Cardiac muscle cell (in vitro differentiated cells and primary cell): Measurements from ENCODE around the gene ITGAD. TPM values are rescaled to one million over a fixed set of nuclear protein-coding genes. Genes with fewer than 3 reads are reported as not detected.

ENCODE experiments used
- DNase-seq, 2 donors: peaks; one replicate each; pipeline versions ENCODE4 v3.0.0 to v3.0.0-alpha.2; 2010 to 2017; ENCODE audit warnings: low read depth in 1 of 2, low spot score in 1 of 2
- H3K27ac ChIP-seq: fragments of 200-600 bp; sonication (generic); 2 replicates; pipeline ENCODE4 v1.5.1; 2016
- H3K27me3 ChIP-seq: fragments of 200-600 bp; sonication (generic); 2 replicates; pipeline ENCODE4 v1.6.0; 2016; ENCODE audit warnings: control low read depth
- H3K36me3 ChIP-seq: fragments of 200-600 bp; sonication (generic); 2 replicates; pipeline ENCODE4 v1.5.1; 2016; ENCODE audit warnings: control low read depth
- H3K4me1 ChIP-seq: fragments of 200-600 bp; sonication (generic); 2 replicates; pipeline ENCODE4 v1.8.1; 2017; ENCODE audit warnings: low read depth, mild to moderate bottlenecking, mixed run types
- H3K4me3 ChIP-seq: fragments of 200-600 bp; sonication (generic); 2 replicates; pipeline ENCODE4 v1.5.1; 2016; ENCODE audit warnings: mild to moderate bottlenecking
- H3K9me3 ChIP-seq: fragments of 200-600 bp; sonication (generic); 2 replicates; pipeline ENCODE4 v1.5.1; 2017; ENCODE audit warnings: low read depth, mild to moderate bottlenecking, control low read depth
- CTCF ChIP-seq: IDR thresholded peaks from 2 replicates; pipeline ENCODE4 v1.5.1; 2012; ENCODE audit warnings: low read depth, mild to moderate bottlenecking, low read length
- polyA plus RNA-seq: library from polyadenylated mRNA; unstranded; fragments of >200 nt; fragmentation: Nextera tagmentation; extraction: Ambion mirVana; gene quantifications from 2 replicates; pipeline ENCODE4 v1.2.1, GENCODE V29; 2016
- total RNA-seq: library from RNA; depleted of rRNA; stranded (reverse); fragments of >200 nt; gene quantifications from 2 replicates; pipeline ENCODE4 v1.2.3, GENCODE V29; 2016

Gene ITGAD
- total and polyA plus RNA-seq, 2 experiments from 2014 or later: not detected

DNA sequence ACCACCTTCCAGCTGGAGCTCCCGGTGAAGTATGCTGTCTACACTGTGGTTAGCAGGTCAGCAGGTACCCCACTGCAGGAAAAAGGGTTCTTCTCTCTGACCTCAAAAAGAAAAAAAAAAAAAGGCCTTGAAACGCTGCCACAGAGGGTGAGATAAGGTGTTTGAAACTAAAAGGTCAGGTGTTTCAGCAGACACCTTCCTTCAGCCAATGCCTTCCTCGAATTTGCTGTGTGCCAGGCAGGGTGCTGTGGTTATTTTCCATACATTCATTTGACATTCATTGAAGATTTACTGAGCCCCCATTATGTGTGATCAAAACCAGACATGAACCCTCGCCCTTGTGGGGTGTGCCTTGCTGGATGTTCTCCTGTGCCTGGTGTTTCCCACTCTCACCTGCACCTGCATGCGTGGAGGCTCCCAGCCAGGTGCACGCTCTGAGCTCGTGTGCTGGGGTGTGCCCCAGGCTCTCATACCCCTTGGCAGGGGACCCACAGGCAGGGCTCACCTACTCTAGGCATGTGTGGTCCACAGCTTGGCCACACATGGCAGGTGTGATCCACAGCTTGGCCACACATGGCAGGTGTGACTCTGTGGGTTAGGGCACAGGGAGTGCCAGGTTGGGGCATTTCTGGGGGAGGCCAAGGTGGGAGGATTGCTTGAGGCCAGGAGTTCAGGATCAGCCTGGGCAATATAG, 15.8 kb upstream of the ITGAD start:
- no peak for TF ChIP-seq CTCF

GRCh38 chr16:31380201-31380600, 12.9 kb upstream of the ITGAD start:
- H3K27ac ChIP-seq: no peak overlapping the region

More for the DNA sequence above, 15.8 kb upstream of the ITGAD start:
- Histone ChIP-seq H3K4me3 (no peak overlapping the region), H3K4me1 (no peaks in the 10 kb centered on the region), H3K9me3 (no peaks in the 10 kb centered on the region), H3K36me3 (no peaks in the 10 kb centered on the region), H3K27ac (no peak overlapping the region), H3K27me3 (peaks cover 5% of the 10 kb centered on the region)
- DNase-seq: no peak

DNA sequence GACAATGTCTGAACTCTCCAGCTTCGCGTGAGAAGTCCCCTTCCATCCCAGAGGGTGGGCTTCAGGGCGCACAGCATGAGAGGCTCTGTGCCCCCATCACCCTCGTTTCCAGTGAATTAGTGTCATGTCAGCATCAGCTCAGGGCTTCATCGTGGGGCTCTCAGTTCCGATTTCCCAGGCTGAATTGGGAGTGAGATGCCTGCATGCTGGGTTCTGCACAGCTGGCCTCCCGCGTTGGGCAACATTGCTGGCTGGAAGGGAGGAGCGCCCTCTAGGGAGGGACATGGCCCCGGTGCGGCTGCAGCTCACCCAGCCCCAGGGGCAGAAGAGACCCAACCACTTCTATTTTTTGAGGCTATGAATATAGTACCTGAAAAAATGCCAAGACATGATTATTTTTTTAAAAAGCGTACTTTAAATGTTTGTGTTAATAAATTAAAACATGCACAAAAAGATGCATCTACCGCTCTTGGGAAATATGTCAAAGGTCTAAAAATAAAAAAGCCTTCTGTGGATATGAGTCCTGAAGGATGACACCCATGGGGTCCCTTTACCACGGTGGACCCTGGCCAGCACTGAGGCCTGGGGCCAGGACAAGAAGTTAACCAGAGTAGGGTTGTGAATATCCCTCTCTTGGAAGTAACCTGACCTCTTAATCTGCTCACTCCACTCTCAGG, 10.5 kb upstream of the ITGAD start:
- H3K27ac ChIP-seq: no peak overlapping the region
- H3K36me3 ChIP-seq: no peaks in the 10 kb centered on the region
- no peak overlapping the region for H3K4me3 ChIP-seq
- no peaks in the 10 kb centered on the region for H3K4me1 ChIP-seq
- no peaks in the 10 kb centered on the region for H3K9me3 ChIP-seq
- TF ChIP-seq CTCF: peak; percentile 89
- no peaks in the 10 kb centered on the region for H3K27me3 ChIP-seq
- peak; percentile 79 to 81 for DNase-seq

More at GRCh38 chr16:31380201-31380600, 12.9 kb upstream of the ITGAD start:
- H3K4me3 ChIP-seq: no peak overlapping the region
- no peaks in the 10 kb centered on the region for H3K9me3 ChIP-seq
- no peak for DNase-seq
- peaks cover 5% of the 10 kb centered on the region for H3K27me3 ChIP-seq
- no peaks in the 10 kb centered on the region for H3K4me1 ChIP-seq
- no peaks in the 10 kb centered on the region for H3K36me3 ChIP-seq
- no peak for TF ChIP-seq CTCF

DNA sequence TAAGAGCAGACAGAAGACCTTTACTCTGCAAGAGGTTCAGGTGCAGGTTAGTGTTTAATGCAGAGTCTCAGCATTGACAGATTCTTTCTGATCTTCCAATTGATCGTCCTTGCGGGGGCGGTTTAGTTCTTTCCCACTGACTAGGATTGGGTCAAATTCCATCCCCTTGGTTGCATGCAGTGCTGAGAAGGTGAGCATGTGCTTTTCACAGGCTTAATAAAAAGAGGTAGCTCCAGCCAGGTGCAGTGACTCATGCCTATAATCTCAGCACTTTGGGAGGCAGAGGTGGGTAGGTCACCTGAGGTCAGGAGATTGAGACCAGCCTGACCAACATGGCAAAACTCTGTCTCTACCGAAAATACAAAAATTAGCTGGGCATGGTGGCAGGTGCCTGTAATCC, 7.5 kb upstream of the ITGAD start:
- Histone ChIP-seq H3K9me3 (no peaks in the 10 kb centered on the region), H3K27ac (no peak overlapping the region), H3K27me3 (no peaks in the 10 kb centered on the region), H3K4me1 (no peaks in the 10 kb centered on the region), H3K4me3 (no peak overlapping the region), H3K36me3 (no peaks in the 10 kb centered on the region)
- TF ChIP-seq CTCF: no peak
- DNase-seq: no peak

- Histone ChIP-seq H3K4me3 (no peak overlapping the region), H3K36me3 (no peaks in the 10 kb centered on the region), H3K4me1 (no peaks in the 10 kb centered on the region), H3K27me3 (no peaks in the 10 kb centered on the region), H3K9me3 (no peaks in the 10 kb centered on the region), H3K27ac (no peak overlapping the region)
- peak; percentile 13 to 56 for DNase-seq
- no peak for TF ChIP-seq CTCF
These were observed 6.8 kb upstream of the ITGAD start for GRCh38 chr16:31386157-31386984.
